Measurements from ENCODE around the gene OBI1. TPM values are rescaled to one million over a fixed set of nuclear protein-coding genes. Genes with fewer than 3 reads are reported as not detected.

Gene OBI1
- total RNA-seq, 2 donors from 2014 or later = 16.7 to 28.6 TPM

DNA sequence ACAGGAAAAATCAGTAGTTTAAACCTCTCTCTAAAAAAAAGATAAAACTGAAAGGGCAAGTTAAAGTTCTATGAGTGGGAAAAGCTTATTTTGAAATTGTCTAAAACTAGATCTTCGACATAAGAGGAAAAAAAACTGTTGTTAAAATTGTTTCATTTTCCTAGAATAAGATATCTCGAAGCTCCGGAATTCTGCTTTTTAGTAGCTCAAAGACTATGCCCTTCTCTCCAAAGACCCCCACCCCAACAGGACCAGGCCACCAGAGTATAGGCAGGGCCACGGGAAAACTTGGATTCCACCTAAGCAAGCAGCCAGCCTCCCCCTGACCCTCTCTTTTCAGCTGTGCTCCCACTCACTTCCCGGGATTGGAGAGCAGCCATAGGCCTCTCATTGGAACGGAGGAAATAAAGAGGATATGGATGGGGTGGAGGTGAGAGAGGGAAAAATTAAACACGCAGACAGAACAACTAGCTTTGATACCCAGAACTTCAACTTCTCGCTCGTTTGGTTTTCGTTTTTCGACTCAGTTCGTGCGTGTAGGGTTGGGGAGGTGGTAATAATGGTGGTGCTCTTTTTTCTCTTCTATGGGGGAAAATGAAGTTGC is 58.6 kb downstream of the OBI1 start:
- 8 to 14% methylated on average over 7 to 13 of the region's 13 CpGs for WGBS, 2 experiments (ENCODE audit: insufficient coverage in 1 of 2, insufficient read length in 1 of 2)
- Histone ChIP-seq H3K9ac (ENCODE audit: extremely low read depth, low read length, poor library complexity, severe bottlenecking) (no peak overlapping the region), H3K27ac (ENCODE audit: low read depth, low read length) (no peak overlapping the region), H3K27me3 (ENCODE audit: control insufficient read depth, insufficient read depth, low read length, poor library complexity, severe bottlenecking) (peaks cover 97% of the 10 kb centered on the region), H3K9me3 (ENCODE audit: control insufficient read depth, low read length) (no peaks in the 10 kb centered on the region), H3K4me1 (ENCODE audit: control insufficient read depth, insufficient read depth, low read length) (no peaks in the 10 kb centered on the region), H3K36me3 (ENCODE audit: control insufficient read depth, insufficient read depth, low read length) (no peaks in the 10 kb centered on the region), H3K4me3 (ENCODE audit: low read length) (no peak overlapping the region)
- Mint-ChIP-seq H3K4me3 (no peak overlapping the region), H3K4me1 (peaks cover 5% of the 10 kb centered on the region), H3K9me3 (no peaks in the 10 kb centered on the region), H3K27me3 (ENCODE audit: insufficient read depth) (peaks cover 96% of the 10 kb centered on the region), H3K36me3 (ENCODE audit: low read depth) (no peaks in the 10 kb centered on the region), H3K27ac (no peak overlapping the region)
- TF ChIP-seq, protein P1, sequence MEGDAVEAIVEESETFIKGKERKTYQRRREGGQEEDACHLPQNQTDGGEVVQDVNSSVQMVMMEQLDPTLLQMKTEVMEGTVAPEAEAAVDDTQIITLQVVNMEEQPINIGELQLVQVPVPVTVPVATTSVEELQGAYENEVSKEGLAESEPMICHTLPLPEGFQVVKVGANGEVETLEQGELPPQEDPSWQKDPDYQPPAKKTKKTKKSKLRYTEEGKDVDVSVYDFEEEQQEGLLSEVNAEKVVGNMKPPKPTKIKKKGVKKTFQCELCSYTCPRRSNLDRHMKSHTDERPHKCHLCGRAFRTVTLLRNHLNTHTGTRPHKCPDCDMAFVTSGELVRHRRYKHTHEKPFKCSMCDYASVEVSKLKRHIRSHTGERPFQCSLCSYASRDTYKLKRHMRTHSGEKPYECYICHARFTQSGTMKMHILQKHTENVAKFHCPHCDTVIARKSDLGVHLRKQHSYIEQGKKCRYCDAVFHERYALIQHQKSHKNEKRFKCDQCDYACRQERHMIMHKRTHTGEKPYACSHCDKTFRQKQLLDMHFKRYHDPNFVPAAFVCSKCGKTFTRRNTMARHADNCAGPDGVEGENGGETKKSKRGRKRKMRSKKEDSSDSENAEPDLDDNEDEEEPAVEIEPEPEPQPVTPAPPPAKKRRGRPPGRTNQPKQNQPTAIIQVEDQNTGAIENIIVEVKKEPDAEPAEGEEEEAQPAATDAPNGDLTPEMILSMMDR (conservative IDR thresholded peaks at IDR 0.05) = no peak
- DNase-seq = no peak

DNA sequence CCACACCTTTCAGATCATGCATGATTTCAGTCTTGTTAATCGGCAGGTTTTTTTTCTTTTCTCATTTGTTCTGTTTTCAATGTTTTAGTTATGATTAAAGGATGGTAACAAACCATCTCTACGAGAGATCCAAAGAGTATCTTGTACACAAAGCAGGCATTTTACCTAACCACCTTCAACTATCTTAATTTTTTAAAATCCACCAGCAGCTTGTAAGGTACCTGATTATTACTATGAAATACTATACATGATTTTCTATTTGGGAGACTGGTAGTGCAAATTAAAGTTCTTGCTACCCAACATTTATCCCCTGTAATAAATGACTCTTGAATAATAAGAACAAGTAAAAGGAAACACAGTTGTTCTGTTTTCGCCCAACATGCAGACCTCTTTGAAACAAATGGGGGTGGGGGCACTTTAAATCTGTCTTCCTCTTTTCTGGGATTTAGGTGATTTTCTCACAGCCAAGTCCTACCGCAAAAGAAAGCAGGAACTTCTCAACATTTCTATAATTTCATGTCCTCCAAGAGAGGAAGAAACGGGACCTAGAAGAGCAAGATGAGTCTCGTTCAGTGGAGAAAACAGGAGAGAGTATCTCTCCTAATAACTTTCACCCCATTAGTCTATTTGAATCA is 59.2 kb downstream of the OBI1 start:
- 14 to 40% methylated on average over 1 to 5 of the region's 6 CpGs for WGBS, 2 experiments (ENCODE audit: insufficient coverage in 1 of 2, insufficient read length in 1 of 2)
- Mint-ChIP-seq H3K4me3 (no peak overlapping the region), H3K27ac (no peak overlapping the region), H3K4me1 (peaks cover 7% of the 10 kb centered on the region), H3K9me3 (no peaks in the 10 kb centered on the region), H3K36me3 (ENCODE audit: low read depth) (no peaks in the 10 kb centered on the region), H3K27me3 (ENCODE audit: insufficient read depth) (peaks cover 96% of the 10 kb centered on the region)
- peaks cover 97% of the 10 kb centered on the region for H3K27me3 ChIP-seq (ENCODE audit: control insufficient read depth, insufficient read depth, low read length, poor library complexity, severe bottlenecking)
- H3K27ac ChIP-seq (ENCODE audit: low read depth, low read length) = no peak overlapping the region
- no peaks in the 10 kb centered on the region for H3K36me3 ChIP-seq (ENCODE audit: control insufficient read depth, insufficient read depth, low read length)
- no peak overlapping the region for H3K4me3 ChIP-seq (ENCODE audit: low read length)
- TF ChIP-seq, protein P1 (conservative IDR thresholded peaks at IDR 0.05) = no peak
- no peak overlapping the region for H3K9ac ChIP-seq (ENCODE audit: extremely low read depth, low read length, poor library complexity, severe bottlenecking)
- H3K9me3 ChIP-seq (ENCODE audit: control insufficient read depth, low read length) = no peaks in the 10 kb centered on the region
- H3K4me1 ChIP-seq (ENCODE audit: control insufficient read depth, insufficient read depth, low read length) = no peaks in the 10 kb centered on the region
- DNase-seq = no peak

DNA sequence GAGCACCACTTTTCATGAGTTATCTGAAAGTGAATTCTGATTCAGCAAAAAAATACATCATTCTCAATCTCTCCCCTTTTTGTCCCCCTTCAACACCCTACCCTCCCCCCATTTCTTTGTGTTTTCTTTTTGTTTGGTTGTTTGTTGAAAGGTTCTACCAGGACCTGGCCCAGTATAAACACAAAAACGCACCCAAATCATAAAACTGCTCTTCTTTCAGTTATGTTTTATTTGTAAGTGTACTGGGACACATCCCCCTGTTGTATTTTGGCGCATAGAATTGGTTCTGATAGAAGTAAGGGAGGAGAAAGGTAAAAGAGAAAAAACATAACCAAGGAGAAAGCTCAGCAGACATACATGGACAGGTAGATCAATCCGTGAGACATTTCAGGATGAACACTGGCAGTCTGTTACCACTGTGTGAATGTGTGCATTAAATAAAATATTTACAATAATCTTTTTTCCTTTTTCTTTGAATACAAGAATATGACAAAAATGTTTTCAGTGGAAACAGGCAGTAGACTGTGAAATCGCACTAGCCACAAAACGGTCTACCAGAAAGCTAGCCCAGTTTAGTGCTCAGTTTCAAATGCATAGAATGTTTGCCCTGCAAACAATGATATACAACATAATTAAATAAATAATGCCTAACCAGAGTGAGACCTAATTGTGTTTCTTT is 59.9 kb downstream of the OBI1 start:
- Histone ChIP-seq H3K36me3 (ENCODE audit: control insufficient read depth, insufficient read depth, low read length) (no peaks in the 10 kb centered on the region), H3K4me1 (ENCODE audit: control insufficient read depth, insufficient read depth, low read length) (no peaks in the 10 kb centered on the region), H3K9ac (ENCODE audit: extremely low read depth, low read length, poor library complexity, severe bottlenecking) (no peak overlapping the region), H3K9me3 (ENCODE audit: control insufficient read depth, low read length) (no peaks in the 10 kb centered on the region), H3K4me3 (ENCODE audit: low read length) (no peak overlapping the region), H3K27ac (ENCODE audit: low read depth, low read length) (no peak overlapping the region), H3K27me3 (ENCODE audit: control insufficient read depth, insufficient read depth, low read length, poor library complexity, severe bottlenecking) (peaks cover 97% of the 10 kb centered on the region)
- H3K27me3 Mint-ChIP-seq (ENCODE audit: insufficient read depth) = peaks cover 96% of the 10 kb centered on the region
- no peak overlapping the region for H3K27ac Mint-ChIP-seq
- no peak for DNase-seq
- TF ChIP-seq, protein P1 (conservative IDR thresholded peaks at IDR 0.05) = no peak
- H3K9me3 Mint-ChIP-seq = no peaks in the 10 kb centered on the region
- H3K36me3 Mint-ChIP-seq (ENCODE audit: low read depth) = no peaks in the 10 kb centered on the region
- no peak overlapping the region for H3K4me3 Mint-ChIP-seq
- 7 to 8% methylated on average over 4 to 5 of the region's 5 CpGs for WGBS, 2 experiments (ENCODE audit: insufficient coverage in 1 of 2, insufficient read length in 1 of 2)
- H3K4me1 Mint-ChIP-seq = peaks cover 14% of the 10 kb centered on the region

Measured in endodermal cell (in vitro differentiated cells).